ENCODE data around the gene BAIAP2L2.

GRCh38 chr22:38051900-38052862 is 58.3 kb downstream of the BAIAP2L2 start:
- peak; percentile 70 to 96 (median 88) for TF ChIP-seq CTCF (IDR thresholded peaks at IDR 0.05)
- TF ChIP-seq POLR2A (IDR thresholded peaks at IDR 0.05), result no peak
